MM.1S (cell line): ENCODE data around the gene REPS1.

ENCODE experiments used
- EZH2 ChIP-seq: fragments of 300-600 bp; sonication (generic); optimal IDR thresholded peaks from 2 replicates; pipeline ENCODE3; 2017; ENCODE audit warnings: low read depth, mild to moderate bottlenecking, antibody characterized with exemption, low read length, mixed read lengths
- EZH2phosphoT487 ChIP-seq: fragments of 300-600 bp; sonication (generic); IDR thresholded peaks from 2 replicates; pipeline ENCODE4 v1.6.1; 2018; ENCODE audit warnings: antibody characterized with exemption, low read length
- TF ChIP-seq, protein P1 (sequence below): fragments of 300-600 bp; sonication (generic); IDR thresholded peaks from 2 replicates; pipeline ENCODE4 v1.5.1; 2016; ENCODE audit warnings: antibody characterized with exemption, low read length, mixed read lengths

DNA sequence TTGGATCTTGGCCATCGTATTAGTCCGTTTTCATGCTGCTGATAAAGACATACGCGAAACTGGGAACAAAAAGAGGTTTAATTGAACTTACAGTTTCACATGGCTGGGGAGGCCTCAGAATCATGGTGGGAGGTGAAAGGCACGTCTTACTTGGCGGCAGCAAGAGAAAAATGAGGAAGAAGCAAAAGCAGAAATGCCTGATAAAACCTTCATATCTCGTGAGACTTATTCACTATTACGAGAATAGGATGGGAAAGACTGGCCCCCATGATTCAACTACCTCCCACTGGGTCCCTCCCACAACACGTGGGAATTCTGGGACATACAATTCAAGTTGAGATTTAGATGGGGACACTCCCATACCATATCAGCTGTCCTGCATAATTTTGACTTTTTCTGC is 20.1 kb upstream of the REPS1 start:
- TF ChIP-seq, protein P1, sequence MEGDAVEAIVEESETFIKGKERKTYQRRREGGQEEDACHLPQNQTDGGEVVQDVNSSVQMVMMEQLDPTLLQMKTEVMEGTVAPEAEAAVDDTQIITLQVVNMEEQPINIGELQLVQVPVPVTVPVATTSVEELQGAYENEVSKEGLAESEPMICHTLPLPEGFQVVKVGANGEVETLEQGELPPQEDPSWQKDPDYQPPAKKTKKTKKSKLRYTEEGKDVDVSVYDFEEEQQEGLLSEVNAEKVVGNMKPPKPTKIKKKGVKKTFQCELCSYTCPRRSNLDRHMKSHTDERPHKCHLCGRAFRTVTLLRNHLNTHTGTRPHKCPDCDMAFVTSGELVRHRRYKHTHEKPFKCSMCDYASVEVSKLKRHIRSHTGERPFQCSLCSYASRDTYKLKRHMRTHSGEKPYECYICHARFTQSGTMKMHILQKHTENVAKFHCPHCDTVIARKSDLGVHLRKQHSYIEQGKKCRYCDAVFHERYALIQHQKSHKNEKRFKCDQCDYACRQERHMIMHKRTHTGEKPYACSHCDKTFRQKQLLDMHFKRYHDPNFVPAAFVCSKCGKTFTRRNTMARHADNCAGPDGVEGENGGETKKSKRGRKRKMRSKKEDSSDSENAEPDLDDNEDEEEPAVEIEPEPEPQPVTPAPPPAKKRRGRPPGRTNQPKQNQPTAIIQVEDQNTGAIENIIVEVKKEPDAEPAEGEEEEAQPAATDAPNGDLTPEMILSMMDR, result no peak
- no peak for TF ChIP-seq EZH2
- no peak for TF ChIP-seq EZH2phosphoT487
